ENCODE measurements around the gene MORN5.

- TF ChIP-seq PATZ1 (CRISPR knock-in tag; IDR thresholded peaks at IDR 0.05; ENCODE audit: borderline replicate concordance) (no peak), RARB (CRISPR knock-in tag; IDR thresholded peaks at IDR 0.05) (no peak), TOX (CRISPR knock-in tag; IDR thresholded peaks at IDR 0.05; ENCODE audit: borderline replicate concordance) (no peak), ZNF8 (CRISPR knock-in tag; IDR thresholded peaks at IDR 0.05) (no peak), ARNTL (CRISPR knock-in tag; IDR thresholded peaks at IDR 0.05; ENCODE audit: borderline replicate concordance, low read depth) (no peak), CSDC2 (CRISPR knock-in tag; IDR thresholded peaks at IDR 0.05) (no peak)
- TF ChIP-seq, protein P1, sequence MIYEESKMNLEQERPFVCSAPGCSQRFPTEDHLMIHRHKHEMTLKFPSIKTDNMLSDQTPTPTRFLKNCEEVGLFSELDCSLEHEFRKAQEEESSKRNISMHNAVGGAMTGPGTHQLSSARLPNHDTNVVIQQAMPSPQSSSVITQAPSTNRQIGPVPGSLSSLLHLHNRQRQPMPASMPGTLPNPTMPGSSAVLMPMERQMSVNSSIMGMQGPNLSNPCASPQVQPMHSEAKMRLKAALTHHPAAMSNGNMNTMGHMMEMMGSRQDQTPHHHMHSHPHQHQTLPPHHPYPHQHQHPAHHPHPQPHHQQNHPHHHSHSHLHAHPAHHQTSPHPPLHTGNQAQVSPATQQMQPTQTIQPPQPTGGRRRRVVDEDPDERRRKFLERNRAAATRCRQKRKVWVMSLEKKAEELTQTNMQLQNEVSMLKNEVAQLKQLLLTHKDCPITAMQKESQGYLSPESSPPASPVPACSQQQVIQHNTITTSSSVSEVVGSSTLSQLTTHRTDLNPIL (CRISPR knock-in tag; IDR thresholded peaks at IDR 0.05; ENCODE audit: low read depth) = no peak
- TF ChIP-seq, protein P2, sequence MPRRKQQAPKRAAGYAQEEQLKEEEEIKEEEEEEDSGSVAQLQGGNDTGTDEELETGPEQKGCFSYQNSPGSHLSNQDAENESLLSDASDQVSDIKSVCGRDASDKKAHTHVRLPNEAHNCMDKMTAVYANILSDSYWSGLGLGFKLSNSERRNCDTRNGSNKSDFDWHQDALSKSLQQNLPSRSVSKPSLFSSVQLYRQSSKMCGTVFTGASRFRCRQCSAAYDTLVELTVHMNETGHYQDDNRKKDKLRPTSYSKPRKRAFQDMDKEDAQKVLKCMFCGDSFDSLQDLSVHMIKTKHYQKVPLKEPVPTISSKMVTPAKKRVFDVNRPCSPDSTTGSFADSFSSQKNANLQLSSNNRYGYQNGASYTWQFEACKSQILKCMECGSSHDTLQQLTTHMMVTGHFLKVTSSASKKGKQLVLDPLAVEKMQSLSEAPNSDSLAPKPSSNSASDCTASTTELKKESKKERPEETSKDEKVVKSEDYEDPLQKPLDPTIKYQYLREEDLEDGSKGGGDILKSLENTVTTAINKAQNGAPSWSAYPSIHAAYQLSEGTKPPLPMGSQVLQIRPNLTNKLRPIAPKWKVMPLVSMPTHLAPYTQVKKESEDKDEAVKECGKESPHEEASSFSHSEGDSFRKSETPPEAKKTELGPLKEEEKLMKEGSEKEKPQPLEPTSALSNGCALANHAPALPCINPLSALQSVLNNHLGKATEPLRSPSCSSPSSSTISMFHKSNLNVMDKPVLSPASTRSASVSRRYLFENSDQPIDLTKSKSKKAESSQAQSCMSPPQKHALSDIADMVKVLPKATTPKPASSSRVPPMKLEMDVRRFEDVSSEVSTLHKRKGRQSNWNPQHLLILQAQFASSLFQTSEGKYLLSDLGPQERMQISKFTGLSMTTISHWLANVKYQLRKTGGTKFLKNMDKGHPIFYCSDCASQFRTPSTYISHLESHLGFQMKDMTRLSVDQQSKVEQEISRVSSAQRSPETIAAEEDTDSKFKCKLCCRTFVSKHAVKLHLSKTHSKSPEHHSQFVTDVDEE (CRISPR knock-in tag; IDR thresholded peaks at IDR 0.05) = no peak
Measured at GRCh38 chr9:122213102-122213588, 53.4 kb downstream of the MORN5 start.

All from SK-N-SH treated with all-trans-retinoic acid at 6 μM for 48 hours (cell line).